ENCODE measurements around the gene SIK3.

Gene SIK3

DNA sequence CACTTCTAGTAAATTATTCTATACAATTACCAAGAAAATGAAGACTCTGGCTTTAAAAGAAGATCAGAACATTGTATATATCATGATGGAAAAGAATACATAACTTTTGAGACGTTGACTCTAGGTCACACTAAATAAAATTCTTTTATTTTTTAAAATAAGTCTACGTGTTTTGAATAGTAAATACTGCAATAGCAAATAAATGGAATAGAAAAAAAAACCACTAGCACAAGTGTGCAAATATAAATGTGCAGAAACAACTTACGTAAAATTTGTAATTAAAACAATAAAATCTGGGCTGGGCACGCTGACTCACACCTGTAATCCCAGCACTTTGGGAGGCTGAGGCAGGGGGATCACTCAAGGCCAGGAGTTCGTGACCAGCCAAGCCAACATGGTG is 17.9 kb downstream of the SIK3 start:
- no peak for DNase-seq (ENCODE audit: low read depth in 2 of 2, low spot score in 1 of 2)

DNA sequence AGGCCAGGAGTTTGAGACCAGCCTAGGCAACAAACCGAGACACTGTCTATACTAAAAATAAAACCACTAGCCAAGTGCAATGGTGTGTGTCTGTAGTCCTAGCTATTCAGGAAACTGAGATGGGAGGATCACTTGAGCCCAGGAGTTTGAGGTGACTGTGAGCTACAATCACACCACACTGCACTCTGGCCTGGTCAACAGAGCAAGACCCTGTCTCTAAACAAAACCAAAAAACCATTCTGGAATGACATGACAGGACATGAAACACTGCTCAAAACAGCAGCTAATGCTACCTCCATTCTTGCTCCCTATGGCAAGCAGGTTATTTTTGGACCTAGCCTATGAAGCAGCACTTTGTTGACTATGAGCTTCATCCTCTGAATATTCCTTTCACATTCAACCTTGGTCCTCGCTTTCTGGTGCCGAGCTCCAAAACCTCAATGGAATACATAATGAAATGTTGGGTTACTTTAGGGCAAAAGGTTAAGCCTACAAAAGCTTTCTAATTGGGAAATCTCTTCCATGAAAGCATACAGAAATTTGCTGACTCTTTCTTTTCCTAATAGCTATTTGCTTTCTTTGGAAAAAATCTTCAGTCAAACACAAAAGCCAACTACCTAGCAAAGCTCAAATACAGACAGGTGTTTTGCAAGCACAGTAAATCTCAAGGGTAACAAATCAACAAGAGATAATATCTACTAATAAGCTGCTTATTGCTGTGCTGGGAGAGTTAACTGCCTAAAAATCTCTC is 21.1 kb downstream of the SIK3 start:
- DNase-seq (ENCODE audit: low read depth in 2 of 2, low spot score in 1 of 2) = no peak

GRCh38 chr11:117075186-117075585 is 23.0 kb downstream of the SIK3 start:
- no peak for DNase-seq (ENCODE audit: low read depth in 2 of 2, low spot score in 1 of 2)

GRCh38 chr11:117074119-117074518 is 24.1 kb downstream of the SIK3 start:
- no peak for DNase-seq (ENCODE audit: low read depth in 2 of 2, low spot score in 1 of 2)

GRCh38 chr11:117073539-117073938 is 24.7 kb downstream of the SIK3 start:
- DNase-seq (ENCODE audit: low read depth in 2 of 2, low spot score in 1 of 2) = no peak

GRCh38 chr11:117072517-117073461 is 25.4 kb downstream of the SIK3 start:
- DNase-seq (ENCODE audit: low read depth in 2 of 2, low spot score in 1 of 2) = no peak

DNA sequence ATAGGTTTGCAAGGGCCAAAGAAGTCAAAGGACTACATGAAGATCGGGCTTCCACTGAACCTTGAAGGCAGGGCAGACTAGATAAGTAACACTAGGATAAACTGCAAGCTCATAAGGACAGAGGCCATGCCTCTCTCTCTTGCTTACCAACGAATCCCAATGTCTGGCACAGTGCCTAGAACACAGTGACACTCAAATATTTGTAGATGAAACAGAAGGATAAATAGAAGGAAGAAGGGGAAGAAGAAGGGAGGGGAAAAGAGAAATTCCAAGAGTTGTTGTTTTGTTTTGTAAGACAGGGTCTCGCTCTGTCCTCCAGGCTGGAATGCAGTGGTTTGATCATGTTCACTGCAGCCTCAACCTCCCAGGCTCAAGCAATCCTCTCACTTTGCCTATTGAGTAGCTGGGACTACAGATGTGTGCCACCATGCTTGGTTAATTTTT is 26.9 kb downstream of the SIK3 start:
- no peak for DNase-seq (ENCODE audit: low read depth in 2 of 2, low spot score in 1 of 2)

DNA sequence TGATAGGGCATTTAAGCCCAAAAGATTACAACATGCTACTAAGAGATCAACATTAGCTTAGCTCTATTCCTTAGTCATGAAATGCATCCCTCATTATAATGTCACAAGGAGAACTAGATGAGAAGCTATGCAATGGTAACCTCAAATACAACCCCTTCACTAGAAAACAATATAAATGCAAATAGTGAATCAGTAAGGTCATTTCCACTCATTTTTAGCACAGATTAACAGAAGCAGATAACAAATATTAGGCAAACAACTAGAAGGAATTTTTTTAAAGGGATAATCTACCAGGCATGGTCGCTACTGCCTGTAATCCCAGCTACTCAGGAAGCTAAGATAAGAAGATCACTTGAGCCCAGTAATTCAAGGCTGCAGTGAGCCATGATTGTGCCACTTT is 28.2 kb downstream of the SIK3 start:
- DNase-seq (ENCODE audit: low read depth in 2 of 2, low spot score in 1 of 2) = no peak

GRCh38 chr11:117068303-117068860 is 29.8 kb downstream of the SIK3 start:
- no peak for DNase-seq (ENCODE audit: low read depth in 2 of 2, low spot score in 1 of 2)

DNA sequence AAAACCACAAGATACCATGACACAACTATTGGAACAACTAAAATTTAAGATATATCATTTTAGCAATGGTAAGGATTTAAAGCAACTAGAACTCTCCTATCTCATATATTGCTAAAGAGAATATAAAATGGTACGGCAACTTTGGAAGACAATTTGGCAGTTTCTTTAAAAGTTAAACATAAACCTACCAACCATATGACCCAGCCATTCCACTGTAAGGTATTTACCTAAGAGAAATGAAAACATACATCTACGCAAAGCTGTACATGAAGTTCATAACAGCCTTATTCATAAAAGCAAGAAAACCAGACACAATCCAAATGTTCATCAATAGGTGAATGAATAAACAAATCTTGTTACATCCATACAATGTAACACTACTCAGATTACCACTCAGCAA is 31.3 kb downstream of the SIK3 start:
- no peak for DNase-seq (ENCODE audit: low read depth in 2 of 2, low spot score in 1 of 2)

DNA sequence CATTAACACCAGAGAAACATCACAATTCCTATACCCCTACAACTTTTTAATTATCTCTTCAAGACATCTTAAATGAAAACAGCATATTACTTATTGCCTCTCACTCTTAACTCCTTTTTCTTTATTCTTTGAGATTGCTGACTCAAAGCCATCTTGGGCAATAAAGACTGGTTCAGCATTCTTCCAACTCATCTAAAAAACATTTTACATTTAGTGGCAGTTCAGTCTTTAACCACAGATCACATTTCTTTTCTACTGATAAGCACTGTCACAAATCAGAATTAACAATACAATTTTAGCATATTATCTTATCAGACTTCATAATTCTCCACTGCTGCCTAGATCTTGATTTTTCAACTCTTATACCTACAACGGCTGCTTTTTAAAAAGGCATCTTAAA is 34.0 kb downstream of the SIK3 start:
- no peak for DNase-seq (ENCODE audit: low read depth in 2 of 2, low spot score in 1 of 2)

DNA sequence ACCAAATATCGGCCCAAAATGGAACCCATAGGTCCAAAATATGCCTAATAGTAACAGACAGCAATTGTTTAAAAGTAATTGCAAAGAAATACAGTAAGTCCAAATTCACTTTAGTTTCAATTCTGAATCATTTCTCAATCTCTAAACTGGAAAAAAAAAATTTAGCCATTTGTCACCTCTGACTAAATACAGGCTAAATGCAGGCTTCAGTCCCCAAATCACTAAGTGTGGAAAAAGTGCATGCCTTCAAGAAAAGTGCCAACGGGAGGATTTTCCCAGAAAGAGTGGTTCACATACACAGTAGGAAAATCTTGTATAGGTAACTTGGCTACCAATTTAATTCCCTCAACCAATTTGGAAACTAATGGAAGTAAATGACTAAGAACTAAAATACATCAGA is 35.7 kb downstream of the SIK3 start:
- DNase-seq (ENCODE audit: low read depth in 2 of 2, low spot score in 1 of 2) = no peak

DNA sequence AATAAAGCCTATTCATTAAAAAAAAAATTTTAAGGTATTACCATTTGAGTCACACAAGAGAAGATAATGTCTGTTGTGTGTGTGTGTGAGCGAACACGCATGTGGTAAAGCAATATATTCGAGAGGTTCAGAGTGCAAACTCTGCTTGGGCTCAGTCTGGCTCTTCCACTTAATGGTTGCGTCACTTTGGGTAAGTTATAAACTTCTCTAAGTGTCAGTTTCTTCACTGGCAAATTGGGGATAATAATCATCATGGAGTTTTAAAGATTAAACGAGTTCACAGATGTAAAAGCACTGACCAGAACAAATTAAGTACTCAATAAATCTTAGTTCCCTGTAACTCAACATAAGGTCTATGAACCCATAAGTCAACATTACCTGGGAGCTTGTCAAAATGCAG is 37.0 kb downstream of the SIK3 start:
- DNase-seq (ENCODE audit: low read depth in 2 of 2, low spot score in 1 of 2) = no peak

GRCh38 chr11:117059611-117060148 is 38.5 kb downstream of the SIK3 start:
- no peak for DNase-seq (ENCODE audit: low read depth in 2 of 2, low spot score in 1 of 2)

DNA sequence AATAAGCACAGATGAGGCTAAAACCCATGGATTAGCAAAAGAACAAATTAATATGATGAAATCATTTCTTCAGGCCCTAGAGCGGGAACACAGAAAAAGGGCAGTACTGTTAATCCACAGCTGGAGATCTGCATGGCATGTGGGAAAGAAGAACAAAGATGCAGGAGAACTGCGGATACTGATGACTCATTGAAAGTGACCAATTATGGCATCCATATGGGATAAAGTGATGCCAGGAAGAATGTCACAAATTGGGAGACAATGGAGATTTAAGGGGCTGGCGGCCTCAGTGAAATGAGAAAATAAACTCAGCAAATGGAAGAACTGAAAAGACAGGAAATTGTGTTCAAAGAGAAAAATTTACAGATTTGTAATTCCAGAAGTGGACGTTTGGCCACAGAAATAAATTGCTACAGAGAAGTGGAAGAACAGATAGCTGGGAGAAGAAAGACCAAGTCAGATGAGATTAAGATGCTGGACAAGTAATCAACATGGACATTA is 39.4 kb downstream of the SIK3 start:
- no peak for DNase-seq (ENCODE audit: low read depth in 2 of 2, low spot score in 1 of 2)

DNA sequence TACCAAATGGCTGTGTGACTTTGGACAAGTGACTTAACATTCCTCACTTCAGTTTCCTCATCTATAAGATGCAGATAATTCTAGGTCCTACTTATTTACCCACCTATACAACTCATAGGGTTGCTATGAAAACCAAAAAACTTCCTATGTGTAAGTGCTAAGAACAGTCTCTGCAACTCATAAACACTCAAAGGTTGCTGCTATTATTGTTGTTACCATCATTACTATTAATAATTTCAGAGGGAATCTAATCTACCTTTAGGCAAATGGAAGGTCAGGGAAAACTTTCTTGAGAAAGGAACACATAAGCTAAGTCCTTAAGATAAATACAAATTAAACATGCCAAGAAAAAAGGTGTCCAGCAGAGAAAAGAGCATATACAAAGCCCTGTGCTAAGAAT is 40.5 kb downstream of the SIK3 start:
- no peak for DNase-seq (ENCODE audit: low read depth in 2 of 2, low spot score in 1 of 2)

DNA sequence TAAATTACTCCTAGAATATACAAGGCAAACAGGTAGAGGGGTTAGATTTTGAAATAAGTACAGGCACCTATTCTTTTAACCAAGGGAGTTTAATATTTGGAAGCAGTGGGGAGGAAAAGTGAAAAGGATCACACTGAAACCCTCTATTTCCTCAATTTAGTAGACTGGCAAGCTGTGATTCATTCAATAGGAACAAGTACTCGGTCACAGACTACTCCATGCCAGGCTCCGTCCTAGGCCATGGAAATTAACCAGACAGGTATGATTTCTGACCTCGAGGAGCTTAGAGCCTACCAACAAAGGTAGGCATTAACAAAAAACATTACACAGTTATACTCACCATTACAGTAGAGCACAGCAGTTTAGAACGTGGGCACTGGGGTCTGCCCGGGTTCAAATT is 40.9 kb downstream of the SIK3 start:
- no peak for DNase-seq (ENCODE audit: low read depth in 2 of 2, low spot score in 1 of 2)

DNA sequence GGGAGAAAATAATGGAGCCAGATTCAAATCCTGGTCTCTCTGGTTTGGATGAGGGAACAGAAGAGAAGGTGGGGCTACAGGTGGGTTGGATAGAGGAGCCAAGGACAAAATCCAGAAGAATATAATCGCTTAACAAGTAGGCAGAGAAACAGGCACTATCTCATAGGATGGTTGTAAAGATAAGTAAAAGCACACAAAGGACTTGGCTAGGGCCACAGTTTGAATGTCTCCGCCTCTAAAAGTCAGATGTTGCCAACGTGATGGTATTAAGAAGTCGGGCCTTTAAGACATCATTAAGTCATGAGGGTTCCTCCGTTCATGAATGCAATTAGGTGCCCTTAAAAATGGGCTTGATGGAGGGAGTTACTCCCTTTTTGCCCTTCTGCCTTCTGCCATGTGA is 42.8 kb downstream of the SIK3 start:
- no peak for DNase-seq (ENCODE audit: low read depth in 2 of 2, low spot score in 1 of 2)

DNA sequence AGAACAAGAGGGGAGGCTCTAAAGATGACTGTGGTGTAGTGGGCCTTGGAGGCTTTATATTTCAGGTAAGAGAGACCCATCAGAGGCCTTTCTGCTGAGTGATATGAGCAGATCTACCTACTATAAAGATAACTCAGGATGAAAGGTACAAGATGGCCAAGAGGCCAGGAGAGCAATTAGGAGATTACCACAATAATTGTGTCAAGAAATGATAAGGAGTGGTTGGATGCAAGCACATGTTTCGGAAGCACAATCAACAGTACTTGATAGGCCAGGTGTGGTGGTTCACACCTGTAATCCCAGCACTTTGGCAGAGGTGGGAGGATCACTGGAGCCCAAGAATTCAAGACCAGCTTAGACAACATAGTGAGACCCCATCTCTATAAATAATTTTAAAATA is 43.8 kb downstream of the SIK3 start:
- DNase-seq (ENCODE audit: low read depth in 2 of 2, low spot score in 1 of 2) = no peak

GRCh38 chr11:117052196-117053149 is 45.8 kb downstream of the SIK3 start:
- DNase-seq (ENCODE audit: low read depth in 2 of 2, low spot score in 1 of 2) = no peak
